ENCODE data around the gene LCNL1. TPM values are rescaled to one million over a fixed set of nuclear protein-coding genes. Genes with fewer than 3 reads are reported as not detected.

LCNL1 gene
- total RNA-seq, 1 experiment from 2014 or later: 0.41 TPM

GRCh38 chr9:137026384-137026783 lies 43.6 kb downstream of the LCNL1 start:
- no peak overlapping the region for H3K4me3 ChIP-seq
- POLR2A ChIA-PET (ENCODE audit: unreplicated experiment): no interaction called here

GRCh38 chr9:137026828-137027227 lies 44.0 kb downstream of the LCNL1 start:
- TSS peak; percentile 39 for BruUV-seq (replicated peaks)
- intact Hi-C loops (cut with micrococcal nuclease; ENCODE audit: unreplicated experiment): loop anchor here (5.0 kb wide), 1 partner anchor 180 kb away; the partner anchor contains the start of gene PHPT1
- TF ChIP-seq CTCF (conservative IDR thresholded peaks at IDR 0.05) (no peak), EZH2 (IDR thresholded peaks at IDR 0.05; ENCODE audit: low read depth) (no peak)
- no peak for DNase-seq
- ChIA-PET POLR2A (ENCODE audit: unreplicated experiment) (no interaction called here), CTCF (interaction anchor here (0.6 to 1.1 kb wide), 3 partner anchors 48 to 207 kb away, joined by 4 to 9 read pairs (median 5); no protein-coding TSS in a partner anchor)
- Histone ChIP-seq H3K36me3 (ENCODE audit: low read depth) (no peaks in the 10 kb centered on the region), H3K9me2 (ENCODE audit: insufficient read depth) (no peaks in the 10 kb centered on the region), H3F3A (ENCODE audit: insufficient read depth, low read depth) (0 out of 2 replicates have a peak, but pooled peaks cover 4% of the 10 kb centered on the region), H3K4me3 (peak overlapping the region; percentile 54; the same call in 1 of the 2 replicates), H3K4me1 (replicated peaks; ENCODE audit: insufficient read depth) (peaks cover 8% of the 10 kb centered on the region; the same call in 1 of the 2 replicates), H2AFZ (no peak overlapping the region), H4K20me1 (ENCODE audit: insufficient read depth) (no peaks in the 10 kb centered on the region), H3K27ac (no peak overlapping the region), H3K4me2 (peak overlapping the region; percentile 81), H3K9me3 (ENCODE audit: insufficient read depth, low read depth) (no peaks in the 10 kb centered on the region), H3K79me2 (ENCODE audit: low read depth) (no peaks in the 10 kb centered on the region), H3K27me3 (ENCODE audit: insufficient read depth, low read depth) (no peaks in the 10 kb centered on the region)

More at GRCh38 chr9:137026384-137026783, 43.6 kb downstream of the LCNL1 start:
- DNase-seq: no peak
- Histone ChIP-seq H3K27me3 (ENCODE audit: insufficient read depth, low read depth) (no peaks in the 10 kb centered on the region), H3K27ac (no peak overlapping the region), H3K79me2 (ENCODE audit: low read depth) (no peaks in the 10 kb centered on the region), H3K4me1 (replicated peaks; ENCODE audit: insufficient read depth) (peaks cover 8% of the 10 kb centered on the region; the same call in 1 of the 2 replicates), H3K36me3 (ENCODE audit: low read depth) (no peaks in the 10 kb centered on the region), H3K9me3 (ENCODE audit: insufficient read depth, low read depth) (no peaks in the 10 kb centered on the region), H2AFZ (no peak overlapping the region), H3K4me2 (peak overlapping the region; percentile 81), H4K20me1 (ENCODE audit: insufficient read depth) (no peaks in the 10 kb centered on the region; the same call in 1 of the 2 replicates), H3K9me2 (ENCODE audit: insufficient read depth) (no peaks in the 10 kb centered on the region), H3F3A (ENCODE audit: insufficient read depth, low read depth) (peaks cover 8% of the 10 kb centered on the region; the same call in 1 of the 2 replicates)
- intact Hi-C loops (cut with micrococcal nuclease; ENCODE audit: unreplicated experiment): loop anchor here (5.0 kb wide), 1 partner anchor 179 kb away; the partner anchor contains the start of gene PHPT1
- BruUV-seq (replicated peaks): no TSS peak
- CTCF ChIA-PET: interaction anchor here (0.6 to 1.1 kb wide), 5 partner anchors 9 to 570 kb away, joined by 3 to 15 read pairs (median 5); no protein-coding TSS in a partner anchor
- TF ChIP-seq EZH2 (IDR thresholded peaks at IDR 0.05; ENCODE audit: low read depth): no peak
- TF ChIP-seq CTCF (conservative IDR thresholded peaks at IDR 0.05): no peak

- H3K27ac ChIP-seq: no peak within 1 kb of the TSS
- 0 out of 2 replicates have a peak, but pooled peaks cover 4% of the 10 kb centered on the region for H3F3A ChIP-seq (ENCODE audit: insufficient read depth, low read depth)
- peak within 1 kb of the TSS; percentile 84 for H2AFZ ChIP-seq
- H4K20me1 ChIP-seq (ENCODE audit: insufficient read depth): no peaks in the 10 kb centered on the region
- TF ChIP-seq CTCF (conservative IDR thresholded peaks at IDR 0.05) (no peak), EZH2 (IDR thresholded peaks at IDR 0.05; ENCODE audit: low read depth) (no peak)
- H3K4me1 ChIP-seq (replicated peaks; ENCODE audit: insufficient read depth): peaks cover 8% of the 10 kb centered on the region; the same call in 1 of the 2 replicates
- H3K9me3 ChIP-seq (ENCODE audit: insufficient read depth, low read depth): no peaks in the 10 kb centered on the region
- H3K79me2 ChIP-seq (ENCODE audit: low read depth): no peaks in the 10 kb centered on the region
- no peaks in the 10 kb centered on the region for H3K36me3 ChIP-seq (ENCODE audit: low read depth)
- intact Hi-C loops (cut with micrococcal nuclease; ENCODE audit: unreplicated experiment): loop anchor here (5.0 kb wide), 1 partner anchor 180 kb away; the partner anchor contains the start of gene PHPT1
- DNase-seq: peak in 1 of 2 experiments; percentile 51
- CTCF ChIA-PET: interaction anchor here (0.6 to 1.3 kb wide), 3 partner anchors 49 to 237 kb away, joined by 4 to 9 read pairs (median 4); no protein-coding TSS in a partner anchor
- POLR2A ChIA-PET (ENCODE audit: unreplicated experiment): no interaction called here
- peak within 1 kb of the TSS; percentile 57 for H3K4me3 ChIP-seq
- H3K27me3 ChIP-seq (ENCODE audit: insufficient read depth, low read depth): no peaks in the 10 kb centered on the region
- H3K4me2 ChIP-seq: peak within 1 kb of the TSS; percentile 97
- no peaks in the 10 kb centered on the region for H3K9me2 ChIP-seq (ENCODE audit: insufficient read depth)
- no TSS peak for BruUV-seq (replicated peaks)
These were observed 44.8 kb downstream of the LCNL1 start, which contains the start of gene ABCA2 for GRCh38 chr9:137027369-137028262. ABCA2 (minus strand) TSS chr9:137028237; CDS start chr9:137028140, 97 bp downstream.
